ENCODE data around the gene MOCOS. TPM values are rescaled to one million over a fixed set of nuclear protein-coding genes. Genes with fewer than 3 reads are reported as not detected.

MOCOS gene
- total RNA-seq, 1 experiment from 2014 or later: 3.0 TPM

GRCh38 chr18:36241831-36242230 is 54.5 kb downstream of the MOCOS start:
- POLR2A ChIA-PET: no interaction called here
- no peaks in the 10 kb centered on the region; the same call in 1 of the 2 replicates for H3K36me3 ChIP-seq (ENCODE audit: control insufficient read depth, insufficient read depth, low read length)
- H3K27ac ChIP-seq (ENCODE audit: low read length): no peak overlapping the region
- TF ChIP-seq SIN3A (IDR thresholded peaks at IDR 0.05; ENCODE audit: borderline replicate concordance, insufficient read depth, low read depth, low read length) (no peak), CTCF (IDR thresholded peaks at IDR 0.05) (no peak), REST (IDR thresholded peaks at IDR 0.05; ENCODE audit: insufficient read depth in 1 of 2, low read depth in 2 of 2, low read length in 1 of 2) (no peak), POLR2AphosphoS5 (IDR thresholded peaks at IDR 0.05; ENCODE audit: low read depth, low read length) (no peak), TCF7L2 (IDR thresholded peaks at IDR 0.05; ENCODE audit: low read depth, low read length) (no peak)
- DNase-seq (ENCODE audit: low read depth, low spot score) (no peak), ATAC-seq (no peak)
- no peaks in the 10 kb centered on the region for H3K9me3 ChIP-seq (ENCODE audit: control insufficient read depth, insufficient read depth, low read depth, low read length)
- no peaks in the 10 kb centered on the region for H3K4me1 ChIP-seq (ENCODE audit: control insufficient read depth, insufficient read depth, low read length)
- CTCF ChIA-PET: no interaction called here
- BruUV-seq (replicated peaks): no TSS peak
- no peak overlapping the region for H3K4me3 ChIP-seq (ENCODE audit: low read depth in 2 of 2, low read length in 2 of 2)
- in situ Hi-C loops (cut with HindIII; ENCODE audit: low pct_unique_long_range_greater_than_20kb, low sequenced_read_pairs): no loop called here
- no peaks in the 10 kb centered on the region for H3K27me3 ChIP-seq (ENCODE audit: control insufficient read depth, insufficient read depth, low read length)
- intact Hi-C loops (cut with micrococcal nuclease; ENCODE audit: unreplicated experiment): no loop called here

GRCh38 chr18:36247036-36247435 is 59.7 kb downstream of the MOCOS start:
- DNase-seq (ENCODE audit: low read depth, low spot score) (no peak), ATAC-seq (no peak)
- CTCF ChIA-PET: no interaction called here
- H3K36me3 ChIP-seq (ENCODE audit: control insufficient read depth, insufficient read depth, low read length): no peaks in the 10 kb centered on the region; the same call in 1 of the 2 replicates
- TF ChIP-seq REST (IDR thresholded peaks at IDR 0.05; ENCODE audit: insufficient read depth in 1 of 2, low read depth in 2 of 2, low read length in 1 of 2) (no peak), SIN3A (IDR thresholded peaks at IDR 0.05; ENCODE audit: borderline replicate concordance, insufficient read depth, low read depth, low read length) (no peak), TCF7L2 (IDR thresholded peaks at IDR 0.05; ENCODE audit: low read depth, low read length) (no peak), POLR2AphosphoS5 (IDR thresholded peaks at IDR 0.05; ENCODE audit: low read depth, low read length) (no peak), CTCF (IDR thresholded peaks at IDR 0.05) (no peak)
- no TSS peak for BruUV-seq (replicated peaks)
- POLR2A ChIA-PET: no interaction called here
- H3K27ac ChIP-seq (ENCODE audit: low read length): no peak overlapping the region
- no peak overlapping the region for H3K4me3 ChIP-seq (ENCODE audit: low read depth in 2 of 2, low read length in 2 of 2)
- intact Hi-C loops (cut with micrococcal nuclease; ENCODE audit: unreplicated experiment): no loop called here
- in situ Hi-C loops (cut with HindIII; ENCODE audit: low pct_unique_long_range_greater_than_20kb, low sequenced_read_pairs): no loop called here
- H3K9me3 ChIP-seq (ENCODE audit: control insufficient read depth, insufficient read depth, low read depth, low read length): no peaks in the 10 kb centered on the region
- H3K4me1 ChIP-seq (ENCODE audit: control insufficient read depth, insufficient read depth, low read length): no peaks in the 10 kb centered on the region
- H3K27me3 ChIP-seq (ENCODE audit: control insufficient read depth, insufficient read depth, low read length): no peaks in the 10 kb centered on the region
